Endothelial cell of umbilical vein (primary cell): ENCODE results near the gene DNAJC6. TPM values are rescaled to one million over a fixed set of nuclear protein-coding genes. Genes with fewer than 3 reads are reported as not detected.

Experiments used
- BruUV-seq: library from RNA; stranded (reverse); fragments of 400-500 nt; replicated peaks from 2 replicates; lab custom pipeline; 2021; lab: Mats Ljungman, UMichigan
- CTCF ChIA-PET: fragments of 300-600, 350-600 bp; sonication (Branson Sonifier 250); formaldehyde crosslinking; loops from one replicate; lab custom pipeline; 2021; ENCODE audit warnings: antibody characterized with exemption, inconsistent platforms; lab: Charles Lee
- POLR2A ChIA-PET: fragments of 300-600, 350-600 bp; sonication (Branson Sonifier 250); formaldehyde crosslinking; loops from one replicate; lab custom pipeline; 2021; ENCODE audit warnings: antibody characterized with exemption, inconsistent platforms; lab: Charles Lee
- DNase-seq: peaks from one replicate; pipeline ENCODE4 v3.0.0-alpha.2; 2011; ENCODE audit warnings: low read depth, low spot score
- FAIRE-seq: peaks from 2 replicates; lab custom pipeline; 2011; peaks lifted over from hg19 to GRCh38; lab: Jason Lieb, UNC
- H2AFZ ChIP-seq: 2 replicates; pipeline ENCODE4 v1.6.0; 2012; ENCODE audit warnings: low read depth, low read length, control low read depth, inconsistent platforms
- H3K27ac ChIP-seq: 2 replicates; pipeline ENCODE4 v1.5.1; 2011; ENCODE audit warnings: low read depth, mild to moderate bottlenecking, control low read depth, low read length, moderate library complexity; ENCODE audit not compliant: insufficient read depth
- H3K27me3 ChIP-seq, 2 experiments: 2 replicates each; pipeline versions ENCODE4 v1.6.0 to v1.6.1; 2011; ENCODE audit warnings: low read length in 2 of 2, mixed read lengths in 1 of 2; ENCODE audit not compliant: control insufficient read depth in 2 of 2, insufficient read depth in 2 of 2
- H3K36me3 ChIP-seq, 2 experiments: 2 replicates in 1 of 2; 3 replicates in 1 of 2; pipeline ENCODE4 v1.5.1; 2011; ENCODE audit warnings: low read length in 2 of 2, mild to moderate bottlenecking in 1 of 2, moderate library complexity in 1 of 2; ENCODE audit not compliant: control insufficient read depth in 2 of 2, insufficient read depth in 2 of 2; ENCODE audit errors: extremely low read depth in 1 of 2
- H3K4me1 ChIP-seq: 3 replicates; pipeline ENCODE4 v1.5.1; 2011; ENCODE audit warnings: mild to moderate bottlenecking, low read length; ENCODE audit not compliant: control insufficient read depth, insufficient read depth; ENCODE audit errors: extremely low read depth
- H3K4me2 ChIP-seq: 2 replicates; pipeline ENCODE4 v1.6.1; 2011; ENCODE audit warnings: low read length, control low read depth, mixed read lengths; ENCODE audit not compliant: insufficient read depth
- H3K4me3 ChIP-seq, 3 experiments: fragments of 200-600 bp in 1 of 3; sonication (generic), shearing (Covaris generic) in 1 of 3; replicated peaks in 1 of 3; 2 replicates each; pipeline ENCODE4 v1.5.1; 2011 to 2016; ENCODE audit warnings: control low read depth in 3 of 3, low read length in 3 of 3, mild to moderate bottlenecking in 2 of 3, inconsistent platforms in 1 of 3, low read depth in 1 of 3, moderate library complexity in 1 of 3; ENCODE audit not compliant: insufficient read depth in 1 of 3
- H3K79me2 ChIP-seq: 2 replicates; pipeline ENCODE4 v1.6.0; 2012; ENCODE audit warnings: low read length, inconsistent platforms; ENCODE audit not compliant: control insufficient read depth, insufficient read depth
- H3K9ac ChIP-seq: replicated peaks from 2 replicates; pipeline ENCODE3; 2011; ENCODE audit warnings: low read length, control low read depth; ENCODE audit not compliant: insufficient read depth; ENCODE audit errors: extremely low read depth
- H3K9me1 ChIP-seq: replicated peaks from 3 replicates; pipeline ENCODE4 v1.6.0; 2011; ENCODE audit warnings: mild to moderate bottlenecking, low read length; ENCODE audit not compliant: control insufficient read depth, insufficient read depth; ENCODE audit errors: extremely low read depth
- H3K9me3 ChIP-seq: replicated peaks from 2 replicates; pipeline ENCODE4 v1.5.1; 2012; ENCODE audit warnings: low read length, inconsistent platforms; ENCODE audit not compliant: control insufficient read depth, insufficient read depth
- H4K20me1 ChIP-seq: replicated peaks from 2 replicates; pipeline ENCODE3; 2011; ENCODE audit warnings: mild to moderate bottlenecking, low read length; ENCODE audit not compliant: control insufficient read depth, insufficient read depth; ENCODE audit errors: extremely low read depth
- CTCF ChIP-seq, 2 donors: IDR thresholded peaks; 1 replicate in 1 of 2; 2 replicates in 1 of 2; pipeline ENCODE4 v1.5.1; 2011; ENCODE audit warnings: low read length in 2 of 2, mild to moderate bottlenecking in 2 of 2, moderate library complexity in 2 of 2, control low read depth in 1 of 2, inconsistent platforms in 1 of 2, low read depth in 1 of 2; ENCODE audit not compliant: insufficient read depth in 1 of 2; ENCODE audit errors: extremely low read depth in 1 of 2
- EZH2 ChIP-seq: IDR thresholded peaks from 2 replicates; pipeline ENCODE4 v1.6.1; 2012; ENCODE audit warnings: borderline replicate concordance, low read depth, mild to moderate bottlenecking, moderate library complexity, low read length, inconsistent platforms; ENCODE audit not compliant: severe bottlenecking
- FOS ChIP-seq: IDR thresholded peaks from 2 replicates; pipeline ENCODE4 v1.6.1; 2011; ENCODE audit warnings: mild to moderate bottlenecking, low read length, moderate library complexity, borderline replicate concordance; ENCODE audit not compliant: insufficient read depth
- GATA2 ChIP-seq: IDR thresholded peaks from 2 replicates; pipeline ENCODE4 v1.7.0; 2011; ENCODE audit warnings: low read depth, mild to moderate bottlenecking, moderate library complexity, mixed read lengths, low read length; ENCODE audit not compliant: insufficient read length, insufficient read depth
- JUN ChIP-seq: IDR thresholded peaks from 2 replicates; pipeline ENCODE4 v1.6.1; 2011; ENCODE audit warnings: borderline replicate concordance, low read depth; ENCODE audit not compliant: insufficient read length, insufficient read depth
- MAX ChIP-seq: IDR thresholded peaks from 2 replicates; pipeline ENCODE4 v1.6.1; 2011; ENCODE audit not compliant: insufficient read depth, insufficient read length
- MYC ChIP-seq: IDR thresholded peaks from one replicate; pipeline ENCODE4 v1.6.1; 2011; ENCODE audit warnings: mild to moderate bottlenecking, low read depth, low read length
- POLR2A ChIP-seq: IDR thresholded peaks from 2 replicates; pipeline ENCODE4 v1.6.1; 2012; ENCODE audit warnings: low read depth, mild to moderate bottlenecking, control low read depth, low read length
- POLR2AphosphoS5 ChIP-seq: IDR thresholded peaks from 2 replicates; pipeline ENCODE4 v1.6.1; 2012; ENCODE audit warnings: low read depth, mild to moderate bottlenecking, control low read depth, low read length, moderate library complexity; ENCODE audit not compliant: insufficient read depth
- dilution Hi-C: fragments of 300-500 bp; cut with MboI; formaldehyde crosslinking; loops from one replicate; pipeline ENCODE4 v1.15.0; 2019; ENCODE audit warnings: low sequenced_read_pairs; ENCODE audit not compliant: extremely low pct_ligation_motif_present
- intact Hi-C: fragments of 100-400 bp; cut with micrococcal nuclease; formaldehyde crosslinking; loops from one replicate; pipeline ENCODE4 v1.10.0; 2022
- polyA plus RNA-seq, 4 experiments: library from polyadenylated mRNA; depleted of rRNA in 3 of 4; stranded (reverse) in 3 of 4; unstranded in 1 of 4; fragments of >200 nt; gene quantifications; 2 replicates each; pipeline versions ENCODE4 v1.2.1 to v1.2.3, GENCODE V29; 2011 to 2012; ENCODE audit warnings: missing spikeins in 1 of 4
- total RNA-seq: library from RNA; stranded (reverse); gene quantifications from 2 replicates; pipeline ENCODE4 v1.2.3, GENCODE V29; 2021

DNAJC6 gene
- total and polyA plus RNA-seq, 2 donors (not counting 3 experiments of a cell fraction or from before 2014, with no cell fraction given), result 2.3 to 4.9 TPM

- dilution Hi-C loops, result no loop called here
- ChIA-PET CTCF (no interaction called here), POLR2A (no interaction called here)
- H3K36me3 ChIP-seq, result no peaks in the 10 kb centered on the region
- H3K27ac ChIP-seq, result no peak overlapping the region
- DNase-seq (no peak), FAIRE-seq (no peak)
- no peak overlapping the region for H2AFZ ChIP-seq
- no peak overlapping the region for H3K4me3 ChIP-seq
- H3K27me3 ChIP-seq, result no peaks in the 10 kb centered on the region
- H3K79me2 ChIP-seq, result no peaks in the 10 kb centered on the region
- no peak for TF ChIP-seq CTCF (IDR thresholded peaks at IDR 0.05; ENCODE audit: extremely low read depth in 1 of 2, insufficient read depth in 1 of 2, low read depth in 1 of 2, low read length in 2 of 2)
- TF ChIP-seq EZH2, result no peak
- no peak for TF ChIP-seq POLR2A
- TF ChIP-seq FOS, result no peak
- TF ChIP-seq GATA2, result no peak
- no peak for TF ChIP-seq MYC
- TF ChIP-seq JUN, result no peak
- TF ChIP-seq POLR2AphosphoS5, result no peak
- TF ChIP-seq MAX, result no peak
- H4K20me1 ChIP-seq, result no peaks in the 10 kb centered on the region
- H3K4me2 ChIP-seq, result no peak overlapping the region
- H3K9ac ChIP-seq, result no peak overlapping the region
- no peaks in the 10 kb centered on the region for H3K4me1 ChIP-seq
- no TSS peak for BruUV-seq
- intact Hi-C loops, result no loop called here
- H3K9me1 ChIP-seq, result peaks cover 2% of the 10 kb centered on the region
- no peaks in the 10 kb centered on the region for H3K9me3 ChIP-seq
These were observed 27.5 kb upstream of the DNAJC6 start for GRCh38 chr1:65281846-65282245.
